Caco-2 (cell line): ENCODE measurements around the gene DCDC1. TPM values are rescaled to one million over a fixed set of nuclear protein-coding genes. Genes with fewer than 3 reads are reported as not detected.

Source experiments
- BruUV-seq: library from RNA; stranded (reverse); fragments of 400-500 nt; replicated peaks from 2 replicates; lab custom pipeline; 2021; lab: Mats Ljungman, UMichigan
- CTCF ChIA-PET: fragments of 300-600 bp; sonication (Branson Sonifier 250); formaldehyde crosslinking; loops from one replicate; lab custom pipeline; 2022; ENCODE audit warnings: antibody characterized with exemption; lab: Charles Lee
- POLR2A ChIA-PET: fragments of 300-600 bp; sonication (Branson Sonifier 250); formaldehyde crosslinking; loops from one replicate; lab custom pipeline; 2022; ENCODE audit warnings: antibody characterized with exemption; lab: Charles Lee
- DNase-seq, 2 experiments: peaks; one replicate each; pipeline versions ENCODE4 v3.0.0 to v3.0.0-alpha.2; 2020 to 2022
- H3K27me3 ChIP-seq: replicated peaks from 2 replicates; pipeline ENCODE4 v1.6.0; 2011; ENCODE audit warnings: low read length; ENCODE audit not compliant: control insufficient read depth, insufficient read depth
- H3K36me3 ChIP-seq: 2 replicates; pipeline ENCODE4 v1.5.1; 2011; ENCODE audit warnings: low read length; ENCODE audit not compliant: control insufficient read depth, insufficient read depth
- H3K4me1 ChIP-seq: fragments of 250-450 bp; sonication (Bioruptor Pico); 2 replicates; pipeline ENCODE4 v1.5.1; 2020; ENCODE audit warnings: mild to moderate bottlenecking
- H3K4me3 ChIP-seq: 2 replicates; pipeline ENCODE4 v1.5.1; 2011; ENCODE audit warnings: low read depth, mild to moderate bottlenecking, control low read depth, low read length
- H3K9me3 ChIP-seq: fragments of 250-450 bp; sonication (Bioruptor Pico); 2 replicates; pipeline ENCODE4 v1.5.1; 2020; ENCODE audit warnings: mild to moderate bottlenecking, moderate library complexity
- H3K27ac Mint-ChIP-seq: one replicate; pipeline ENCODE4 v1.8.0; 2022; ENCODE audit warnings: mixed read lengths; ENCODE audit not compliant: unreplicated experiment
- H3K27me3 Mint-ChIP-seq: one replicate; pipeline ENCODE4 v1.8.0; 2022; ENCODE audit warnings: mixed read lengths; ENCODE audit not compliant: insufficient read depth, unreplicated experiment
- H3K36me3 Mint-ChIP-seq: one replicate; pipeline ENCODE4 v1.8.0; 2022; ENCODE audit warnings: mild to moderate bottlenecking, mixed read lengths; ENCODE audit not compliant: insufficient read depth, unreplicated experiment
- H3K4me1 Mint-ChIP-seq: one replicate; pipeline ENCODE4 v1.8.0; 2022; ENCODE audit warnings: low read depth, mixed read lengths; ENCODE audit not compliant: unreplicated experiment
- H3K4me3 Mint-ChIP-seq: one replicate; pipeline ENCODE4 v1.8.0; 2022; ENCODE audit warnings: mild to moderate bottlenecking, moderate library complexity, mixed read lengths; ENCODE audit not compliant: unreplicated experiment
- H3K9me3 Mint-ChIP-seq: one replicate; pipeline ENCODE4 v1.8.0; 2022; ENCODE audit warnings: mixed read lengths; ENCODE audit not compliant: unreplicated experiment
- CTCF ChIP-seq, 2 experiments: fragments of 200-600 bp in 1 of 2; IDR thresholded peaks; 1 replicate in 1 of 2; 2 replicates in 1 of 2; pipeline versions ENCODE4 v1.5.1 to v1.8.0; 2011 to 2022; ENCODE audit warnings: antibody characterized with exemption in 1 of 2, control low read depth in 1 of 2, inconsistent platforms in 1 of 2, low read depth in 1 of 2, low read length in 1 of 2, mild to moderate bottlenecking in 1 of 2, moderate library complexity in 1 of 2; ENCODE audit not compliant: insufficient read depth in 1 of 2, severe bottlenecking in 1 of 2, unreplicated experiment in 1 of 2
- intact Hi-C: fragments of 100-400 bp; cut with micrococcal nuclease; formaldehyde crosslinking; loops from one replicate; pipeline ENCODE4 v1.10.0; 2022; ENCODE audit not compliant: unreplicated experiment
- total RNA-seq: library from RNA; stranded (reverse); gene quantifications from 2 replicates; pipeline ENCODE4 v1.2.3, GENCODE V29; 2022

DCDC1 gene
- total RNA-seq, 1 experiment from 2014 or later = not detected

DNA sequence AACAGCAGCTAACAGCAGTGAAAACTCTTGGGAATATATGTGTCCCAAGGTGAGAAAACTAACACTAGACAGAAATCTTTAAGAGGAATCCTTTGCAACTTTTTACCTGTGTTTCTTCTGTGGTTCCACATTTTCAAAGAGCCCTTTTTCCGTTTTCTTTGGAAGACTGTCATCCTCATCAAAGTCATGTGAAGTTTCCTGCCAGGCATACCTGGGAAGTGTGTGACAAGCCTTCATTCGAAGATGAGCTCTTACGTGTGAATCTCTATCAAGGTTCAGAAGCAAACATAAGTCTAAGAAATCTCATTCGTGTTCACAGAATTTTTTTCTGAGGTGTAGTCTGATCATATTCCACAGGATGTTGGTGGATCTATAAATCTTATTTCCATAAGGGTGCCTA, 452.8 kb downstream of the DCDC1 start:
- BruUV-seq = no TSS peak
- no peaks in the 10 kb centered on the region for H3K9me3 ChIP-seq
- Mint-ChIP-seq H3K4me1 (no peaks in the 10 kb centered on the region), H3K4me3 (no peak overlapping the region), H3K9me3 (no peaks in the 10 kb centered on the region), H3K27ac (no peak overlapping the region), H3K27me3 (peaks cover 20% of the 10 kb centered on the region), H3K36me3 (no peaks in the 10 kb centered on the region)
- no peaks in the 10 kb centered on the region for H3K4me1 ChIP-seq
- H3K27me3 ChIP-seq = no peaks in the 10 kb centered on the region; the same call in 1 of the 2 replicates
- ChIA-PET POLR2A (no interaction called here), CTCF (no interaction called here)
- no peak for DNase-seq
- no peaks in the 10 kb centered on the region for H3K36me3 ChIP-seq
- H3K4me3 ChIP-seq = no peak overlapping the region
- no peak for TF ChIP-seq CTCF (IDR thresholded peaks at IDR 0.05; ENCODE audit: insufficient read depth in 1 of 2, low read depth in 1 of 2, low read length in 1 of 2, severe bottlenecking in 1 of 2, unreplicated experiment in 1 of 2)
- intact Hi-C loops = loop anchor here (5.0 to 10.0 kb wide), 3 partner anchors 182 to 1484 kb away; no protein-coding TSS in a partner anchor

GRCh38 chr11:30914143-30914762, 455.3 kb downstream of the DCDC1 start:
- POLR2A ChIA-PET = no interaction called here
- H3K4me3 ChIP-seq = no peak overlapping the region
- peak; percentile 44 to 69 for TF ChIP-seq CTCF (IDR thresholded peaks at IDR 0.05; ENCODE audit: insufficient read depth in 1 of 2, low read depth in 1 of 2, low read length in 1 of 2, severe bottlenecking in 1 of 2, unreplicated experiment in 1 of 2)
- Mint-ChIP-seq H3K36me3 (no peaks in the 10 kb centered on the region), H3K27me3 (peaks cover 20% of the 10 kb centered on the region), H3K4me3 (no peak overlapping the region), H3K4me1 (no peaks in the 10 kb centered on the region), H3K27ac (no peak overlapping the region), H3K9me3 (no peaks in the 10 kb centered on the region)
- H3K4me1 ChIP-seq = no peaks in the 10 kb centered on the region
- intact Hi-C loops = loop anchor here (1.0 to 10.0 kb wide), 2 partner anchors 179 to 568 kb away; no protein-coding TSS in a partner anchor
- DNase-seq = peak; percentile 34 to 54
- no peaks in the 10 kb centered on the region for H3K36me3 ChIP-seq
- H3K9me3 ChIP-seq = no peaks in the 10 kb centered on the region
- BruUV-seq = no TSS peak
- CTCF ChIA-PET = no interaction called here
- H3K27me3 ChIP-seq = no peaks in the 10 kb centered on the region; the same call in 1 of the 2 replicates

GRCh38 chr11:30911247-30911646, 458.3 kb downstream of the DCDC1 start:
- H3K4me1 Mint-ChIP-seq = no peaks in the 10 kb centered on the region
- H3K4me1 ChIP-seq = no peaks in the 10 kb centered on the region
- ChIA-PET CTCF (no interaction called here), POLR2A (no interaction called here)
- BruUV-seq = no TSS peak
- intact Hi-C loops = loop anchor here (10.0 kb wide), 1 partner anchor 176 kb away; no protein-coding TSS in a partner anchor
- H3K27ac Mint-ChIP-seq = no peak overlapping the region
- no peak overlapping the region for H3K4me3 Mint-ChIP-seq
- TF ChIP-seq CTCF (IDR thresholded peaks at IDR 0.05; ENCODE audit: insufficient read depth in 1 of 2, low read depth in 1 of 2, low read length in 1 of 2, severe bottlenecking in 1 of 2, unreplicated experiment in 1 of 2) = no peak
- no peaks in the 10 kb centered on the region for H3K9me3 Mint-ChIP-seq
- no peaks in the 10 kb centered on the region for H3K36me3 Mint-ChIP-seq
- H3K4me3 ChIP-seq = no peak overlapping the region
- H3K27me3 Mint-ChIP-seq = peaks cover 14% of the 10 kb centered on the region
- no peaks in the 10 kb centered on the region; the same call in 1 of the 2 replicates for H3K27me3 ChIP-seq
- H3K9me3 ChIP-seq = no peaks in the 10 kb centered on the region
- no peaks in the 10 kb centered on the region for H3K36me3 ChIP-seq
- DNase-seq = no peak
